OCI-LY7 (cell line): ENCODE measurements around the gene IFFO2.

ENCODE experiments used
- CTCF ChIP-seq: fragments of 200-600 bp; sonication (generic); conservative IDR thresholded peaks from 2 replicates; pipeline ENCODE4 v1.5.1; 2014; ENCODE audit warnings: mild to moderate bottlenecking, antibody characterized with exemption, low read length, moderate library complexity, mixed read lengths
- EZH2phosphoT487 ChIP-seq: fragments of 200-600 bp; sonication (generic); IDR thresholded peaks from 2 replicates; pipeline ENCODE4 v1.6.1; 2018; ENCODE audit warnings: low read depth, borderline replicate concordance, mild to moderate bottlenecking, mixed run types, antibody characterized with exemption, low read length, moderate library complexity, mixed read lengths

GRCh38 chr1:18915341-18915740, 41.1 kb downstream of the IFFO2 start:
- no peak for TF ChIP-seq CTCF
- no peak for TF ChIP-seq EZH2phosphoT487
